ACC112 (cell line): ENCODE results near the gene NEURL1.
A peak's percentile ranks its signal among the peaks of the same experiment; 100 is the strongest.

ENCODE experiments used
- H2AFZ ChIP-seq: fragments of 200-600 bp; sonication (generic); one replicate; pipeline ENCODE4 v1.6.0; 2017; ENCODE audit warnings: antibody characterized with exemption, low read length; ENCODE audit not compliant: unreplicated experiment
- H3K27ac ChIP-seq: fragments of 200-600 bp; sonication (generic); 2 replicates; pipeline ENCODE4 v1.5.1; 2014; ENCODE audit warnings: low read depth, mild to moderate bottlenecking, antibody characterized with exemption, low read length, moderate library complexity
- H3K27me3 ChIP-seq: fragments of 200-600 bp; sonication (generic); 2 replicates; pipeline ENCODE4 v1.6.1; 2014; ENCODE audit warnings: mild to moderate bottlenecking, antibody characterized with exemption, low read length, moderate library complexity, mixed read lengths; ENCODE audit not compliant: insufficient read depth
- H3K36me3 ChIP-seq: fragments of 200-600 bp; sonication (generic); 2 replicates; pipeline ENCODE4 v1.6.1; 2016; ENCODE audit warnings: mild to moderate bottlenecking, antibody characterized with exemption, low read length, moderate library complexity, mixed read lengths; ENCODE audit not compliant: insufficient read depth
- H3K4me1 ChIP-seq: fragments of 200-600 bp; sonication (generic); one replicate; pipeline ENCODE4 v1.6.1; 2016; ENCODE audit warnings: low read length, mixed read lengths; ENCODE audit not compliant: insufficient read depth, unreplicated experiment, control insufficient read depth
- H3K4me3 ChIP-seq: fragments of 200-600 bp; sonication (generic); 2 replicates; pipeline ENCODE4 v1.5.1; 2014; ENCODE audit warnings: mild to moderate bottlenecking, low read depth, low read length
- H3K79me2 ChIP-seq: fragments of 200-600 bp; sonication (generic); one replicate; pipeline ENCODE4 v1.6.0; 2016; ENCODE audit warnings: low read length; ENCODE audit not compliant: control insufficient read depth, unreplicated experiment, insufficient read depth

Gene NEURL1

GRCh38 chr10:103451831-103452505, 41.5 kb upstream of the NEURL1 start, which contains the start of gene CALHM2:
Gene CALHM2, minus strand, starts transcription at chr10:103452370. Its CDS starts 2,429 bp downstream, at chr10:103449941.
- H2AFZ ChIP-seq, result peak within 1 kb of the TSS; percentile 82
- peak within 1 kb of the TSS; percentile 69 for H3K27ac ChIP-seq
- H3K4me3 ChIP-seq, result peak within 1 kb of the TSS; percentile 94
- H3K36me3 ChIP-seq, result peaks cover 8% of the 10 kb centered on the region; the same call in 1 of the 2 replicates
- H3K27me3 ChIP-seq, result no peaks in the 10 kb centered on the region
- peaks cover 28% of the 10 kb centered on the region for H3K4me1 ChIP-seq
- peaks cover 22% of the 10 kb centered on the region for H3K79me2 ChIP-seq

DNA sequence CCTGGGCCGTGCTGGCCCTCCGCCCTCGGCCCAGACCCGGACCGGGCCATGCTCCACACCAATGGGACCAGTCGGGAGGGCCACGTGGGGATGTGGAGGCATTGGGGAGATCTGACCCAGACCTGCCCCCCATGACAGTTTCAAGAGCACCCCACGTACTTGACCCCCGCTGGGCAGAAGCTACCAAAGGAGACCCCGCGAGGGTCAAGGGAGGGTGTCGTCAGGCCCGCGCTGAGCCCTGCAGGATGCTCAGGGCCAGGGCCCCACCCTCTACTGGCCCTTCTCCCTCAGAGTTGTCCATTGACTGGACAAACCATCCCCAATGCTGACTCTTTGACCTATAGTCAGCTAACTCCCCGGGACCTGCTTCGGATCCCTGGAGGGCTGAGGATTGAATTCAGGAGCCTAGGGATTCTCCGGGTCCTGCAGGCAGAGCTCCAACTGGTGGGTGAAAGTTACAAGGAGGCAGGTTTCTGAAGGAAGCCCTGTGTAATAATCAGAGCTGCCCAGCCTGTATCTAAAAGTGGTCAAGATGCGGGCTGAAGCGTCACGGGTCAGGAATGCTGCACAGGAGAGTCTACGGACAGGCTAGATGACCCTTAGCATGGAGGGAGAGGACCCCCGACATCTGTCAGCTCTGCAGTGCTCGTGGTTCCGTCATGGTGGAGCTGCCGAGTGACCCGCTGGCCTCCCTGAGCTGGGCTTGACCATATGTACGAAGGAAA, 40.8 kb upstream of the NEURL1 start:
- peak overlapping the region; percentile 94 for H3K4me3 ChIP-seq
- H3K4me1 ChIP-seq, result peaks cover 28% of the 10 kb centered on the region
- peak overlapping the region; percentile 82 for H2AFZ ChIP-seq
- H3K36me3 ChIP-seq, result peaks cover 8% of the 10 kb centered on the region; the same call in 1 of the 2 replicates
- H3K27me3 ChIP-seq, result no peaks in the 10 kb centered on the region
- peaks cover 20% of the 10 kb centered on the region for H3K79me2 ChIP-seq
- no peak overlapping the region for H3K27ac ChIP-seq

GRCh38 chr10:103454026-103454425, 39.5 kb upstream of the NEURL1 start:
- no peaks in the 10 kb centered on the region for H3K27me3 ChIP-seq
- H3K79me2 ChIP-seq, result peaks cover 17% of the 10 kb centered on the region
- H3K4me3 ChIP-seq, result no peak overlapping the region
- H3K27ac ChIP-seq, result no peak overlapping the region
- no peak overlapping the region for H2AFZ ChIP-seq
- H3K4me1 ChIP-seq, result peaks cover 26% of the 10 kb centered on the region
- H3K36me3 ChIP-seq, result peaks cover 8% of the 10 kb centered on the region; the same call in 1 of the 2 replicates

- Histone ChIP-seq H3K27ac (no peak overlapping the region), H3K27me3 (no peaks in the 10 kb centered on the region), H3K4me3 (no peak overlapping the region), H3K4me1 (peaks cover 14% of the 10 kb centered on the region), H2AFZ (no peak overlapping the region), H3K79me2 (peaks cover 5% of the 10 kb centered on the region), H3K36me3 (no peaks in the 10 kb centered on the region)
Observed at GRCh38 chr10:103455235-103455634, 38.3 kb upstream of the NEURL1 start.

- no peak overlapping the region for H3K4me3 ChIP-seq
- no peak overlapping the region for H2AFZ ChIP-seq
- H3K27me3 ChIP-seq, result no peaks in the 10 kb centered on the region
- no peaks in the 10 kb centered on the region for H3K79me2 ChIP-seq
- H3K4me1 ChIP-seq, result peaks cover 8% of the 10 kb centered on the region
- H3K27ac ChIP-seq, result no peak overlapping the region
- H3K36me3 ChIP-seq, result no peaks in the 10 kb centered on the region
Observed at GRCh38 chr10:103456074-103456660, 37.3 kb upstream of the NEURL1 start.

- Histone ChIP-seq H3K79me2 (no peaks in the 10 kb centered on the region), H3K4me3 (no peak overlapping the region), H3K27ac (no peak overlapping the region), H3K36me3 (no peaks in the 10 kb centered on the region), H3K27me3 (no peaks in the 10 kb centered on the region), H2AFZ (no peak overlapping the region), H3K4me1 (peaks cover 8% of the 10 kb centered on the region)
Observed at GRCh38 chr10:103457176-103457712, 36.3 kb upstream of the NEURL1 start.

DNA sequence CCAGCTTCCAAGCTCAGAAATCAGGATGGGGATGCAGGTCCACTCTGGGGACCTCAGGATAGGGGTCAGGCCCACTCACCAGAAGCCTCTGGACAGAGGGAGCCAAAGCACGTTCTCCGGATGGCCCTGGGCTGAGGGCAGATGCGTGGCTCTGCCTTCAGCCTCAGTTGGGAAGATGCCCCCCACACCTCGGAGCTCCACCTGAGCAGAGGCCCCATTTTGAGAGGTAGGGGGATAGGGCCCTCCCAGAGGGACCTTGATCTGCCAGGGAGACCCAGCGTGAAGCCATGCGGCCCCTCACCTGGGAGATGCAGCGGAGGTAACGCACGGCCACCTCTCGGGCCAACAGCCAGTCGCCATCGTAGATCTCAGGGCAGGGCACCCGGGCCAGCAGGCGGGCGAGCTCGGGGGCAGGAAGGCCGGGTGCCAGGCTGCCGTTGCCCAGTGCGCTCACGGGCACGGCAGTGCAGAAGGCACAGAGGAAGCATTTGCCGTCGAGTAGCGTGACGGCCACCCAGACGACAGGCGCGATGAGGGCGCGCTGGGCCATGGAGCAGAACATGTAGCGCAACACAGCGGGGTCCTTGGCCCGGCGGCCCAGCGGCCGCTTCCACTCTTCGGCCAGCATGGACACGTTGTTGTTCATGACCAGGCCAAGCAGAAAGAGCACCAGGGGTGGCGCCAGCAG, 35.5 kb upstream of the NEURL1 start:
- H3K27ac ChIP-seq, result no peak overlapping the region
- no peak overlapping the region for H3K4me3 ChIP-seq
- H3K79me2 ChIP-seq, result no peaks in the 10 kb centered on the region
- peaks cover under 1% of the 10 kb centered on the region for H3K4me1 ChIP-seq
- H2AFZ ChIP-seq, result no peak overlapping the region
- H3K27me3 ChIP-seq, result no peaks in the 10 kb centered on the region
- H3K36me3 ChIP-seq, result no peaks in the 10 kb centered on the region

DNA sequence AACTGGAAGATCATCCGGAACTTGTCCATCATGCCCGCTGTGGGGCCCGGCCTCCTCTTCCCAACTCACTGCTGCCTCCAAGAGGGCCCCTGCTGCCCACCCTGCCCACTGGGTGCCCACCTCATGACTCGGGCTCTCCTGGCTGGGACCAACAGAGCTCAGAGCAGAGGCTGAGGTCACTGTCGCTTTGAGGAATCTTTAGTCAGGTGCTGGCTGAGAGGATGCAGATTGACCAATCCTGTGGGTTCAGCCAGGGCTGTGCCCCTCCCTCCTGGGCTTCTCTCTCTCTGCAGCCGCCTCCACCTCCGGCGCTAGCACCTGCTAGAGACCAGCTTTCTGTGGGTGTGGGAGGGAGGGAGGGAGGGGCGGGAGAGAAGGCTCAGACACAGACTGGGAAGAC, 34.8 kb upstream of the NEURL1 start, which contains the start of gene CALHM1:
CALHM1 (minus strand) TSS at position 181 of the 400 bp plus-strand sequence; CDS start at position 32, 149 bp downstream.
- H3K4me1 ChIP-seq, result peaks cover 3% of the 10 kb centered on the region
- no peak within 1 kb of the TSS for H3K27ac ChIP-seq
- no peak within 1 kb of the TSS for H2AFZ ChIP-seq
- H3K79me2 ChIP-seq, result no peaks in the 10 kb centered on the region
- no peaks in the 10 kb centered on the region for H3K27me3 ChIP-seq
- no peaks in the 10 kb centered on the region for H3K36me3 ChIP-seq
- H3K4me3 ChIP-seq, result no peak within 1 kb of the TSS

GRCh38 chr10:103459615-103460014, 33.9 kb upstream of the NEURL1 start:
- no peaks in the 10 kb centered on the region for H3K27me3 ChIP-seq
- peaks cover 3% of the 10 kb centered on the region for H3K4me1 ChIP-seq
- H3K36me3 ChIP-seq, result no peaks in the 10 kb centered on the region
- no peak overlapping the region for H3K4me3 ChIP-seq
- H3K27ac ChIP-seq, result no peak overlapping the region
- no peaks in the 10 kb centered on the region for H3K79me2 ChIP-seq
- no peak overlapping the region for H2AFZ ChIP-seq

- H2AFZ ChIP-seq, result no peak overlapping the region
- H3K27ac ChIP-seq, result no peak overlapping the region
- no peaks in the 10 kb centered on the region for H3K79me2 ChIP-seq
- peaks cover 3% of the 10 kb centered on the region for H3K4me1 ChIP-seq
- no peak overlapping the region for H3K4me3 ChIP-seq
- H3K36me3 ChIP-seq, result no peaks in the 10 kb centered on the region
- H3K27me3 ChIP-seq, result no peaks in the 10 kb centered on the region
Observed at GRCh38 chr10:103463499-103463898, 30.0 kb upstream of the NEURL1 start.
